Common myeloid progenitor, CD34-positive (primary cell): ENCODE results near the gene KCTD2.

Source experiments
- CTCF ChIA-PET: fragments of 350-600 bp; sonication (Branson Sonifier 250); formaldehyde crosslinking; loops from one replicate; lab custom pipeline; 2021; ENCODE audit warnings: antibody characterized with exemption; lab: Charles Lee
- POLR2A ChIA-PET: fragments of 350-600 bp; sonication (Branson Sonifier 250); formaldehyde crosslinking; loops from one replicate; lab custom pipeline; 2021; ENCODE audit warnings: antibody characterized with exemption; lab: Charles Lee
- DNase-seq, 3 donors: peaks; one replicate each; pipeline versions ENCODE4 v3.0.0 to v3.0.0-alpha.2; 2013
- H3K27ac ChIP-seq, 2 experiments: 1 replicate in 1 of 2; 2 replicates in 1 of 2; pipeline ENCODE4 v1.7.0; 2013; ENCODE audit warnings: inconsistent platforms in 2 of 2, low read length in 2 of 2, mild to moderate bottlenecking in 2 of 2, low read depth in 1 of 2, moderate library complexity in 1 of 2; ENCODE audit not compliant: severe bottlenecking in 2 of 2, insufficient read depth in 1 of 2, poor library complexity in 1 of 2
- H3K27me3 ChIP-seq, 5 experiments: replicated peaks in 2 of 5; 1 replicate in 3 of 5; 2 replicates in 2 of 5; pipeline versions ENCODE4 v1.6.1 to v1.7.0; 2013; ENCODE audit warnings: low read length in 4 of 5, mild to moderate bottlenecking in 2 of 5, moderate library complexity in 2 of 5, inconsistent platforms in 1 of 5; ENCODE audit not compliant: insufficient read depth in 5 of 5, control insufficient read depth in 4 of 5
- H3K36me3 ChIP-seq, 4 experiments: 1 replicate in 2 of 4; 2 replicates in 2 of 4; pipeline versions ENCODE4 v1.6.1 to v1.7.0; 2013; ENCODE audit warnings: low read length in 3 of 4, control low read depth in 1 of 4, mild to moderate bottlenecking in 1 of 4; ENCODE audit not compliant: control insufficient read depth in 4 of 4, insufficient read depth in 4 of 4
- H3K4me1 ChIP-seq, 4 experiments: 1 replicate in 3 of 4; 2 replicates in 1 of 4; pipeline versions ENCODE4 v1.6.1 to v1.7.1; 2013; ENCODE audit warnings: low read length in 3 of 4, mild to moderate bottlenecking in 3 of 4, control low read depth in 1 of 4, inconsistent platforms in 1 of 4, moderate library complexity in 1 of 4; ENCODE audit not compliant: control insufficient read depth in 4 of 4, insufficient read depth in 4 of 4; ENCODE audit errors: control extremely low read depth in 1 of 4
- H3K4me3 ChIP-seq, 7 experiments: 1 replicate in 4 of 7; 2 replicates in 3 of 7; pipeline versions ENCODE4 v1.5.1 to v1.7.0; 2013; ENCODE audit warnings: mild to moderate bottlenecking in 7 of 7, low read length in 6 of 7, moderate library complexity in 6 of 7, inconsistent platforms in 2 of 7, low read depth in 2 of 7, control low read depth in 1 of 7; ENCODE audit not compliant: insufficient read depth in 4 of 7, control insufficient read depth in 1 of 7; ENCODE audit errors: extremely low read depth in 1 of 7
- H3K9me3 ChIP-seq, 5 experiments: 1 replicate in 4 of 5; 2 replicates in 1 of 5; pipeline versions ENCODE4 v1.6.1 to v1.7.1; 2013; ENCODE audit warnings: low read length in 4 of 5, mild to moderate bottlenecking in 2 of 5, inconsistent platforms in 1 of 5, low read depth in 1 of 5, moderate library complexity in 1 of 5; ENCODE audit not compliant: control insufficient read depth in 4 of 5, insufficient read depth in 2 of 5; ENCODE audit errors: control extremely low read depth in 1 of 5
- WGBS: methylation state at CpG from one replicate; pipeline ENCODE4 v1.1.5; 2013; ENCODE audit not compliant: insufficient coverage; 5-methylcytosine and 5-hydroxymethylcytosine counted together

KCTD2 gene

DNA sequence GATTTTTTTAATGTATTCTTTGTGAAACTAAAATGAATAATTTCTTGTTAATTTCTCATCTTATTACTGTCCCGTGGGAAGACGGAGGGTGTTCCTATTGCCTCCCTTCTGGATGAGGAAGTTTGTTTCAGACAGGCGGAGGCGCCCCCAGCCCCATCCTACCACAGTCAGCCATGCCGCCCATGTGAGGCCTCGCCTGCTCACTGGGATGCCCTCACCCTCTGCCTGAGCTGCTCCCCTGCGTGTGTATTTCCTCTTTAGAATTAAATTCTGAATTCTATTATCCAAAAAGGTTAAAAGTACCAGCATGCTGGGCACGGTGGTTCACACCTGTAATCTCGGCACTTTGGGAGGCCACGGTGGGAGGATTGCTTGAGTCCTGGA lies 14.0 kb downstream of the KCTD2 start:
- Histone ChIP-seq H3K27me3 (no peaks in the 10 kb centered on the region), H3K9me3 (no peaks in the 10 kb centered on the region), H3K36me3 (peaks cover 9 to 60% (median 49%) of the 10 kb centered on the region in 4 experiments), H3K27ac (no peak overlapping the region), H3K4me3 (no peak overlapping the region), H3K4me1 (peaks cover 1 to 18% (median 15%) of the 10 kb centered on the region in 4 experiments)
- 93% methylated on average over 10 of the region's 10 CpGs for WGBS
- ChIA-PET CTCF (interaction anchor here (0.6 to 9.9 kb wide), 16 partner anchors 12 to 201 kb away, joined by 3 to 107 read pairs (median 4); partner anchors contain the start of genes ARMC7, GGA3, KCTD2 and MRPL58), POLR2A (interaction anchor here (0.6 to 1.4 kb wide), 3 partner anchors 15 to 49 kb away, joined by 3 to 6 read pairs (median 3); partner anchors contain the start of gene ARMC7)
- DNase-seq = no peak

DNA sequence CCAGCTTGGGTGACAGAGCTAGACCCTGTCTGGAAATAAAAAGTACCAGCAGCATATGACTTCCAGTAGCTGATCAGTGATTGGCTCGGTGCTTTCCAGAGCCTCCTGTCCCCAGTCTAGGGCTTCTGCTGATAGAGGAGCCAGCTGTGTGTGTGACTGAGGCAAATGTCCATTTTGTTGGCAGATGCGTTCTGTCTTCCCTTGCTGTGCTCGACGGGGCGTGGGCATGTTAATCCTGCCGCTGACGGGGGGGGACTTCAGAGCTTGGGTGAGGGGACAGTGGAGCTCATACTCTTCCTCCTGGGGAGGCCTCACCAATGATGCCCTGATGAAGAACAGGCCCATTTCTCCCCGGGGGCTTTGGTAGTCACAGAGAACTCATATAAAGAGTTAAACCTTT lies 14.6 kb downstream of the KCTD2 start:
- no peaks in the 10 kb centered on the region for H3K9me3 ChIP-seq
- peaks cover 1 to 18% (median 16%) of the 10 kb centered on the region in 4 experiments for H3K4me1 ChIP-seq
- H3K27me3 ChIP-seq = no peaks in the 10 kb centered on the region
- peaks cover 9 to 58% (median 46%) of the 10 kb centered on the region in 4 experiments for H3K36me3 ChIP-seq
- 96% methylated on average over 7 of the region's 8 CpGs for WGBS
- DNase-seq = no peak
- POLR2A ChIA-PET = no interaction called here
- CTCF ChIA-PET = interaction anchor here (0.5 to 9.9 kb wide), 14 partner anchors 11 to 200 kb away, joined by 3 to 107 read pairs (median 6); partner anchors contain the start of genes ARMC7, GGA3, MRPL58 and MRPS7
- H3K4me3 ChIP-seq = no peak overlapping the region
- no peak overlapping the region for H3K27ac ChIP-seq

GRCh38 chr17:75063201-75063600 lies 16.2 kb downstream of the KCTD2 start:
- H3K4me3 ChIP-seq = no peak overlapping the region
- H3K4me1 ChIP-seq = peaks cover 1 to 26% (median 26%) of the 10 kb centered on the region in 4 experiments
- ChIA-PET POLR2A (no interaction called here), CTCF (interaction anchor here (1.0 to 9.9 kb wide), 6 partner anchors 10 to 102 kb away, joined by 3 to 107 read pairs (median 22); partner anchors contain the start of genes ARMC7 and NT5C)
- no peaks in the 10 kb centered on the region for H3K9me3 ChIP-seq
- no peak for DNase-seq
- H3K27ac ChIP-seq = no peak overlapping the region
- WGBS = 93% methylated on average over 13 of the region's 13 CpGs
- H3K27me3 ChIP-seq = no peaks in the 10 kb centered on the region
- H3K36me3 ChIP-seq = peaks cover 9 to 58% (median 45%) of the 10 kb centered on the region in 4 experiments

DNA sequence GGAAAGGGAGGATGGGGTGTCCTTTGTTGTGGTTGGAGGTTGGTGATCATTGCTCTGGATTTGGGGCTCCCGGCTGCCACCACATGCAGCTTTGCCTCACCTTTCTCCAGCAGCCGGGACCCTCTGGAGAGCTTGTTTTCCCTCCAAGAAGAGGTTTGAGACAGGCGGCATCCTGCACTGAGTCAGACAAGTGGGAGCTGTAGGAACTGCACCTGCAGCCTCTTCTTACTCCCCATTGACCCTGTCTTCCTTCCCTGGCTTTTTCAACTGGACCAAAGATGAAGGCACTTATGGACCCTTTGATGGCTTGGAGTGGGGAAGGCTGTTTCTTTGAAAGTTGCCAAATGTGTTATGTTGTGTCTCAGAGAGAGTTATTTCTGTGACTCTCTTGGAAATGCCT lies 16.6 kb downstream of the KCTD2 start:
- H3K36me3 ChIP-seq = peaks cover 9 to 58% (median 45%) of the 10 kb centered on the region in 4 experiments
- H3K27ac ChIP-seq = no peak overlapping the region
- 100% methylated on average over 3 of the region's 3 CpGs for WGBS

GRCh38 chr17:75064040-75064439 lies 17.0 kb downstream of the KCTD2 start:
- Histone ChIP-seq H3K4me3 (no peak overlapping the region), H3K9me3 (no peaks in the 10 kb centered on the region), H3K27me3 (no peaks in the 10 kb centered on the region), H3K27ac (no peak overlapping the region), H3K36me3 (peaks cover 9 to 58% (median 45%) of the 10 kb centered on the region in 4 experiments), H3K4me1 (peaks cover 1 to 26% (median 26%) of the 10 kb centered on the region in 4 experiments)
- ChIA-PET CTCF (interaction anchor here (0.9 to 9.9 kb wide), 6 partner anchors 9 to 67 kb away, joined by 3 to 107 read pairs (median 4); partner anchors contain the start of genes ARMC7 and NT5C), POLR2A (no interaction called here)
- WGBS = 89% methylated on average over 11 of the region's 11 CpGs
- no peak for DNase-seq

More for the DNA sequence above, 16.6 kb downstream of the KCTD2 start:
- Histone ChIP-seq H3K9me3 (no peaks in the 10 kb centered on the region), H3K4me1 (peaks cover 1 to 26% (median 26%) of the 10 kb centered on the region in 4 experiments), H3K4me3 (no peak overlapping the region), H3K27me3 (no peaks in the 10 kb centered on the region)
- POLR2A ChIA-PET = no interaction called here
- CTCF ChIA-PET = interaction anchor here (1.0 to 9.9 kb wide), 7 partner anchors 9 to 102 kb away, joined by 3 to 107 read pairs (median 10); partner anchors contain the start of genes ARMC7 and NT5C
- DNase-seq = no peak

- Histone ChIP-seq H3K36me3 (peaks cover 9 to 55% (median 44%) of the 10 kb centered on the region in 4 experiments), H3K4me3 (no peak overlapping the region), H3K9me3 (no peaks in the 10 kb centered on the region), H3K27me3 (no peaks in the 10 kb centered on the region), H3K4me1 (peaks cover 1 to 26% (median 24%) of the 10 kb centered on the region in 4 experiments), H3K27ac (no peak overlapping the region)
- DNase-seq = no peak
- ChIA-PET POLR2A (no interaction called here), CTCF (interaction anchor here (0.6 to 9.9 kb wide), 7 partner anchors 8 to 137 kb away, joined by 3 to 107 read pairs (median 3); partner anchors contain the start of gene NT5C)
- WGBS = 96% methylated on average over 8 of the region's 8 CpGs
Measured at GRCh38 chr17:75064460-75064859, 17.4 kb downstream of the KCTD2 start.
